ENCODE measurements around the gene IGF2R. TPM values are rescaled to one million over a fixed set of nuclear protein-coding genes. Genes with fewer than 3 reads are reported as not detected.

The IGF2R gene
- total and polyA plus RNA-seq, 2 of the 13 experiments (the other 11 are each of a cell fraction or from before 2014, with no cell fraction given): 38.3 to 70.0 TPM

DNA sequence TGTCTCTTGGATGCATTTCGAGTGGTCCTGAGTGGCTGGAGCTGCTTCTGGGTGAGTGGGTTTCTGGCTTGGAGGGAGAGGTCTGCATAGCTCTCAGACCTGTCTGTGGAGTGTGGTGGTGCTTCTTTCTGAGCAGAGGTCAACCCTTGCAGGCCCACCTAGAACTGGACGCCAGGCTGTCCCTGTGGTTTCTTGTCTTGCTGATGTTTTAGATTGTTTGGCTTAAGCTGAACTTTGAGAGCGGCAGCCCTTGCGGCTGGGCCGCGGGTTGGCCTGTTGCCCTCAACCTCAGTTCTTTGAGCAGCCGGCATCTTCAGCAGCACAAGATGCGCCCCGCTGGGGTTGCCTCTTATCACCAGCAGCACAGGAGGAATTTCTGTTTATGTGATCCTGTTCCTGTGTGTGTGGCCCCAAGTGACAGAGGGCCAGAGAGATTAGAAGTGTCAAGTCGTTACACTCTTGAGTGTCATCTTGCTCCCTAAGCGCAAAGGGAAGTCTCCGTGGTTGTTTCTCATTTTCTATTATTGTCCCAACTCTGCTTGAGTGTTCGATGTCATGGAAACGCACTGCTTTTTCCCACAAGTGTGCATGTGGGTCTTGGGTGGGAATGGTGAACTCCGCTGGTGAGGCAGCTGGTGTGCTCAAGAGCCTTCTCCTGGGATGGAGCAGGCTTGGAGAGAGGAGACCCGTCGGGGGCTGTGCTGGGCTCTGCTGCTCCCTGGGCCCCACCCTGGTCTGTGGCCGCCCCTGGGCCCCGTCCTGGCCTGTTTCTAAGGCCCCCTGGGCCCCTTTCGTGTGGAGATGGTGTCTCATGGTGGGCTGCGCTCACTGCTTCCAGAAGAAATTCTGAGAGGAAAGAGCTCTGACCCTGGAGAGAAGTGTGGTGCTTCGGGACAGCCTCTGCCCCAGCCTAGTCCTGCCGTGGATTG is 132.7 kb downstream of the IGF2R start (continued):
- TF ChIP-seq NCOA2 (CRISPR knock-in tag; IDR thresholded peaks at IDR 0.05) (no peak), ZBTB38 (CRISPR knock-in tag; IDR thresholded peaks at IDR 0.05) (peak; percentile 79; the same call in 1 of the 2 replicates), ZIK1 (CRISPR knock-in tag; IDR thresholded peaks at IDR 0.05; ENCODE audit: borderline replicate concordance, low read depth) (no peak), NFKB2 (CRISPR knock-in tag; IDR thresholded peaks at IDR 0.05; ENCODE audit: borderline replicate concordance) (no peak), BORCS8-MEF2B (CRISPR knock-in tag; IDR thresholded peaks at IDR 0.05) (0 out of 2 replicates have a peak, but pooled peaks have one; percentile 27), SIX1 (CRISPR knock-in tag; IDR thresholded peaks at IDR 0.05; ENCODE audit: borderline replicate concordance) (no peak), ARNTL (CRISPR knock-in tag; IDR thresholded peaks at IDR 0.05) (no peak), MXD3 (CRISPR knock-in tag; IDR thresholded peaks at IDR 0.05) (no peak), SRY (CRISPR knock-in tag; IDR thresholded peaks at IDR 0.05) (no peak), SKIL (CRISPR knock-in tag; IDR thresholded peaks at IDR 0.05; ENCODE audit: borderline replicate concordance) (no peak), GATAD2A (CRISPR knock-in tag; IDR thresholded peaks at IDR 0.05) (peak; percentile 26; the same call in 1 of the 2 replicates), HOXA3 (CRISPR knock-in tag; IDR thresholded peaks at IDR 0.05) (peak; percentile 34), GZF1 (CRISPR knock-in tag; IDR thresholded peaks at IDR 0.05) (no peak), TFDP2 (CRISPR knock-in tag; IDR thresholded peaks at IDR 0.05) (no peak), NFE2L2 (IDR thresholded peaks at IDR 0.05; ENCODE audit: low read length) (no peak), HNF4G (IDR thresholded peaks at IDR 0.05; ENCODE audit: borderline replicate concordance, low read depth, low read length) (peak; percentile 57; the same call in 1 of the 2 replicates), HNF4G (CRISPR knock-in tag; IDR thresholded peaks at IDR 0.05; ENCODE audit: borderline replicate concordance, low read depth) (no peak)
- TF ChIP-seq, protein P1, sequence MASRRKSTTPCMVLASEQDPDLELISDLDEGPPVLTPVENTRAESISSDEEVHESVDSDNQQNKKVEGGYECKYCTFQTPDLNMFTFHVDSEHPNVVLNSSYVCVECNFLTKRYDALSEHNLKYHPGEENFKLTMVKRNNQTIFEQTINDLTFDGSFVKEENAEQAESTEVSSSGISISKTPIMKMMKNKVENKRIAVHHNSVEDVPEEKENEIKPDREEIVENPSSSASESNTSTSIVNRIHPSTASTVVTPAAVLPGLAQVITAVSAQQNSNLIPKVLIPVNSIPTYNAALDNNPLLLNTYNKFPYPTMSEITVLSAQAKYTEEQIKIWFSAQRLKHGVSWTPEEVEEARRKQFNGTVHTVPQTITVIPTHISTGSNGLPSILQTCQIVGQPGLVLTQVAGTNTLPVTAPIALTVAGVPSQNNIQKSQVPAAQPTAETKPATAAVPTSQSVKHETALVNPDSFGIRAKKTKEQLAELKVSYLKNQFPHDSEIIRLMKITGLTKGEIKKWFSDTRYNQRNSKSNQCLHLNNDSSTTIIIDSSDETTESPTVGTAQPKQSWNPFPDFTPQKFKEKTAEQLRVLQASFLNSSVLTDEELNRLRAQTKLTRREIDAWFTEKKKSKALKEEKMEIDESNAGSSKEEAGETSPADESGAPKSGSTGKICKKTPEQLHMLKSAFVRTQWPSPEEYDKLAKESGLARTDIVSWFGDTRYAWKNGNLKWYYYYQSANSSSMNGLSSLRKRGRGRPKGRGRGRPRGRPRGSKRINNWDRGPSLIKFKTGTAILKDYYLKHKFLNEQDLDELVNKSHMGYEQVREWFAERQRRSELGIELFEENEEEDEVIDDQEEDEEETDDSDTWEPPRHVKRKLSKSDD (CRISPR knock-in tag; IDR thresholded peaks at IDR 0.05; ENCODE audit: low read depth): no peak
- TF ChIP-seq, protein P2, sequence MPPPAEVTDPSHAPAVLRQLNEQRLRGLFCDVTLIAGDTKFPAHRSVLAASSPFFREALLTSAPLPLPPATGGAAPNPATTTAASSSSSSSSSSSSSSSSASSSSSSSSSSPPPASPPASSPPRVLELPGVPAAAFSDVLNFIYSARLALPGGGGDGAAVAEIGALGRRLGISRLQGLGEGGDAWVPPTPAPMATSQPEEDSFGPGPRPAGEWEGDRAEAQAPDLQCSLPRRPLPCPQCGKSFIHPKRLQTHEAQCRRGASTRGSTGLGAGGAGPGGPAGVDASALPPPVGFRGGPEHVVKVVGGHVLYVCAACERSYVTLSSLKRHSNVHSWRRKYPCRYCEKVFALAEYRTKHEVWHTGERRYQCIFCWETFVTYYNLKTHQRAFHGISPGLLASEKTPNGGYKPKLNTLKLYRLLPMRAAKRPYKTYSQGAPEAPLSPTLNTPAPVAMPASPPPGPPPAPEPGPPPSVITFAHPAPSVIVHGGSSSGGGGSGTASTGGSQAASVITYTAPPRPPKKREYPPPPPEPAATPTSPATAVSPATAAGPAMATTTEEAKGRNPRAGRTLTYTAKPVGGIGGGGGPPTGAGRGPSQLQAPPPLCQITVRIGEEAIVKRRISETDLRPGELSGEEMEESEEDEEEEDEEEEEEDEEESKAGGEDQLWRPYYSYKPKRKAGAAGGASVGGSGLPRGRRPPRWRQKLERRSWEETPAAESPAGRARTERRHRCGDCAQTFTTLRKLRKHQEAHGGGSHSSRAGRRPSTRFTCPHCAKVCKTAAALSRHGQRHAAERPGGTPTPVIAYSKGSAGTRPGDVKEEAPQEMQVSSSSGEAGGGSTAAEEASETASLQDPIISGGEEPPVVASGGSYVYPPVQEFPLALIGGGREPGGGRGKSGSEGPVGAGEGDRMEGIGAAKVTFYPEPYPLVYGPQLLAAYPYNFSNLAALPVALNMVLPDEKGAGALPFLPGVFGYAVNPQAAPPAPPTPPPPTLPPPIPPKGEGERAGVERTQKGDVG (CRISPR knock-in tag; IDR thresholded peaks at IDR 0.05; ENCODE audit: borderline replicate concordance): peak; percentile 96

Measured in HepG2 (cell line).